ENCODE measurements around the gene MICAL3. TPM values are rescaled to one million over a fixed set of nuclear protein-coding genes. Genes with fewer than 3 reads are reported as not detected.

The MICAL3 gene, protein sequence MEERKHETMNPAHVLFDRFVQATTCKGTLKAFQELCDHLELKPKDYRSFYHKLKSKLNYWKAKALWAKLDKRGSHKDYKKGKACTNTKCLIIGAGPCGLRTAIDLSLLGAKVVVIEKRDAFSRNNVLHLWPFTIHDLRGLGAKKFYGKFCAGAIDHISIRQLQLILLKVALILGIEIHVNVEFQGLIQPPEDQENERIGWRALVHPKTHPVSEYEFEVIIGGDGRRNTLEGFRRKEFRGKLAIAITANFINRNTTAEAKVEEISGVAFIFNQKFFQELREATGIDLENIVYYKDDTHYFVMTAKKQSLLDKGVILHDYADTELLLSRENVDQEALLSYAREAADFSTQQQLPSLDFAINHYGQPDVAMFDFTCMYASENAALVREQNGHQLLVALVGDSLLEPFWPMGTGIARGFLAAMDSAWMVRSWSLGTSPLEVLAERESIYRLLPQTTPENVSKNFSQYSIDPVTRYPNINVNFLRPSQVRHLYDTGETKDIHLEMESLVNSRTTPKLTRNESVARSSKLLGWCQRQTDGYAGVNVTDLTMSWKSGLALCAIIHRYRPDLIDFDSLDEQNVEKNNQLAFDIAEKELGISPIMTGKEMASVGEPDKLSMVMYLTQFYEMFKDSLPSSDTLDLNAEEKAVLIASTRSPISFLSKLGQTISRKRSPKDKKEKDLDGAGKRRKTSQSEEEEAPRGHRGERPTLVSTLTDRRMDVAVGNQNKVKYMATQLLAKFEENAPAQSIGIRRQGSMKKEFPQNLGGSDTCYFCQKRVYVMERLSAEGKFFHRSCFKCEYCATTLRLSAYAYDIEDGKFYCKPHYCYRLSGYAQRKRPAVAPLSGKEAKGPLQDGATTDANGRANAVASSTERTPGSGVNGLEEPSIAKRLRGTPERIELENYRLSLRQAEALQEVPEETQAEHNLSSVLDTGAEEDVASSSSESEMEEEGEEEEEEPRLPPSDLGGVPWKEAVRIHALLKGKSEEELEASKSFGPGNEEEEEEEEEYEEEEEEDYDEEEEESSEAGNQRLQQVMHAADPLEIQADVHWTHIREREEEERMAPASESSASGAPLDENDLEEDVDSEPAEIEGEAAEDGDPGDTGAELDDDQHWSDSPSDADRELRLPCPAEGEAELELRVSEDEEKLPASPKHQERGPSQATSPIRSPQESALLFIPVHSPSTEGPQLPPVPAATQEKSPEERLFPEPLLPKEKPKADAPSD (N-terminal part only)
- 39.7 and 53.2 TPM in 2 replicates for total RNA-seq

DNA sequence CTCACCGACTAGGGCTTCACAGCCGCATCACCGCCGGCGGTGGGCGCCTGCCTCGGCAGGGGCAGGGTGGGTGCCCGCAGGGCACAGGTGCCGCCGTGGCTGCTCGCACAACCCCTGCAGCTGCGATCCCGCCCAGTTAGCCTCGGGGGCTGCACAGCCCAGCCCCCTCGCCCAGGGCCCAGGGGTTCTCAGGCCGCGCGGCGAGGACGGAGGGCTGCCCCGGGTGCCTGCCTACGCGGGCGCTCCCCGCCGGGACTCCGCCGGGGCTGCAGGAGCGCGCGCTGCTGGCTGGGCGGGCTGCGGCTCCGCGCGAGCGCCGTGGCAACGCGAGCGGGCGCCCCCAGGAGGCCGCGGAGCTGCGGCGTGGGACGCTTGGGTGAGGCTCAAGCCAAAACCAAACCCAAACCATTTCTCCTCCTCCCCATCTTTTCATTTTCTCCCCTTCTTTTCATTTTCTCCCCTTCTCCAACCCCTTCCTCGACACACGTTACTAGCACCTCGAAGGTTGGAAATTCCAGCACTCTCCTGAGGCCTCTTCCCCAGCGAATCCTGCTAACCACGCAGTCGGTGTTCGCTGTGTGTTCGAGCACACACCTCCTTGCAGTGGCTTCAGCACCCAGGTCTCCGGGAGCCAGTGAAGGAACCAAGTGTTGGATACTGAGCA is at the start of gene MICAL3:
Gene MICAL3, minus strand, starts transcription at position 286 of the 664 bp plus-strand sequence. CDS start 117,749 bp downstream, outside the sequence.

DNA sequence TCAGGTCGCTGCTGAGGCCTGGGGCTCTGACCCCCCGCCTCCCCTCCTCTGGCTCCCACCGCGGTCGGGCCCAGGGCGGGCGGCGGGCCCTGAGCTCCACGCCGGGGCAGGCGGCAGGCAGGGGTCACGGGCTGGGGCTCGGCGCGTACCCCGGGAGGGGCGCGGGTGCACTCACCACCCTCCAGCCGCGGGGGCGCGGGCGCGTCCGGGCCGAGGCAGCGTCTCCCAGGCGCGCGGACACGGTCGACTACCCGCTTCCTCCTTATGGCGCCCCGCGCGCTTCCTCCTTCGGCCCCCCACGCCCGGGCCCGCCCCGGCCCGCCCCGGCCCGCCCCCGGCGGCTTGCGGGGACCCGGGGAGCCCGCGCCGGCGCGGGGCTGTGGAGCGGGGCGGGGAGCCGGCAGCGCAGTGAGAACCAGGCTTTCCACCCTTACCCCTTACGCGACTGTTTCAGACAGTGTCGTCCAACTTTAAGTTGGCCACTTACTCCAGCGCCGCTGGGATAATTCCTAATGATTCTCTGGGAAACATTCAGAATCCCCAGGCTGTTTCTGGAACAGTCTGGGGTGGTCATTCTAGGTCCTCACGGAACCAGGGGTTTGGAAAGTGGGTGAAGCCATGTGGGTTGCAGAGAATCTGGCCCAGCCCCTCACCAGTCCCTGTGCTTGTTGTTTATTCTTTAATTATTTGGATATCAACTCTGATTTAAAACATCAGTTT is 250.0 kb downstream of the MICAL3 start, which contains the start of gene BID:
Gene BID, minus strand, starts transcription at position 264 of the 720 bp plus-strand sequence. CDS start 24,353 bp downstream, outside the sequence.

Small RNA genes within 50 kb of the gene (small RNA-seq; reads per million reads assigned to genes)
- gene MIR3198-1, result not detected
- gene MIR648, result not detected

Other genes starting within 250 kb of the MICAL3 start
- 40.8 and 41.7 TPM in 2 replicates for gene PEX26, start 53.4 kb upstream of the MICAL3 start, total RNA-seq
- 0.85 and 1.5 TPM in 2 replicates for gene TUBA8, start 86.2 kb upstream of the MICAL3 start, total RNA-seq
- gene USP18, start 125.6 kb upstream of the MICAL3 start, total RNA-seq, result 9.5 and 10.9 TPM in 2 replicates